Liver (tissue), 9 donors: ENCODE results near the gene CNKSR3. TPM values are rescaled to one million over a fixed set of nuclear protein-coding genes. Genes with fewer than 3 reads are reported as not detected.

Experiments used
- DNase-seq: peaks from one replicate; pipeline ENCODE4 v3.0.0-alpha.2; 2017; ENCODE audit warnings: low spot score
- H3K27ac ChIP-seq, 2 donors: one replicate each; pipeline ENCODE4 v1.7.0; 2013; ENCODE audit warnings: inconsistent platforms in 2 of 2, low read length in 2 of 2, control low read depth in 1 of 2, low read depth in 1 of 2, mild to moderate bottlenecking in 1 of 2
- H3K27me3 ChIP-seq, 4 donors: one replicate each; pipeline versions ENCODE4 v1.6.1 to v1.7.0; 2013; ENCODE audit warnings: low read length in 3 of 4, inconsistent platforms in 1 of 4, mild to moderate bottlenecking in 1 of 4, moderate library complexity in 1 of 4; ENCODE audit not compliant: control insufficient read depth in 4 of 4, insufficient read depth in 4 of 4
- H3K36me3 ChIP-seq, 4 donors: one replicate each; pipeline versions ENCODE4 v1.6.1 to v1.7.0; 2013; ENCODE audit warnings: low read length in 3 of 4, mild to moderate bottlenecking in 3 of 4, low read depth in 1 of 4, moderate library complexity in 1 of 4; ENCODE audit not compliant: control insufficient read depth in 4 of 4, insufficient read depth in 3 of 4
- H3K4me1 ChIP-seq, 4 donors: one replicate each; pipeline versions ENCODE4 v1.6.1 to v1.7.0; 2013; ENCODE audit warnings: low read length in 3 of 4, mild to moderate bottlenecking in 3 of 4, moderate library complexity in 1 of 4; ENCODE audit not compliant: control insufficient read depth in 4 of 4, insufficient read depth in 4 of 4
- H3K4me3 ChIP-seq, 3 donors: one replicate each; pipeline versions ENCODE4 v1.6.1 to v1.7.0; 2013; ENCODE audit warnings: low read length in 3 of 3, control low read depth in 1 of 3, low read depth in 1 of 3, mild to moderate bottlenecking in 1 of 3
- H3K9ac ChIP-seq, 2 donors: one replicate each; pipeline ENCODE4 v1.7.0; 2013; ENCODE audit warnings: low read length in 2 of 2, mild to moderate bottlenecking in 2 of 2, moderate library complexity in 2 of 2, control low read depth in 1 of 2, low read depth in 1 of 2
- H3K9me3 ChIP-seq, 4 donors: one replicate each; pipeline versions ENCODE4 v1.6.1 to v1.7.0; 2013; ENCODE audit warnings: low read length in 3 of 4; ENCODE audit not compliant: control insufficient read depth in 4 of 4
- ATF3 ChIP-seq: IDR thresholded peaks from 2 replicates; pipeline ENCODE4 v1.6.1; 2016; ENCODE audit warnings: antibody characterized with exemption
- CTCF ChIP-seq: fragments of 150-350 bp; IDR thresholded peaks from 2 replicates; pipeline ENCODE4 v1.5.1; 2017; ENCODE audit warnings: improper control_type of control experiment, low read depth, low read length; ENCODE audit not compliant: missing input control
- EGR1 ChIP-seq, 2 donors: IDR thresholded peaks; 2 replicates each; pipeline ENCODE4 v1.6.1; 2016 to 2018; ENCODE audit warnings: antibody characterized with exemption in 2 of 2, low read depth in 2 of 2
- FOXA1 ChIP-seq: IDR thresholded peaks from 2 replicates; pipeline ENCODE4 v1.6.1; 2016; ENCODE audit warnings: antibody characterized with exemption
- GABPA ChIP-seq, 2 donors: IDR thresholded peaks in 1 of 2; conservative IDR thresholded peaks in 1 of 2; 2 replicates each; pipeline ENCODE4 v1.6.1; 2016; ENCODE audit warnings: antibody characterized with exemption in 2 of 2, mild to moderate bottlenecking in 1 of 2, moderate library complexity in 1 of 2
- HNF4A ChIP-seq, 2 donors: conservative IDR thresholded peaks; 2 replicates each; pipeline ENCODE4 v1.6.1; 2016; ENCODE audit warnings: antibody characterized with exemption in 2 of 2, mild to moderate bottlenecking in 2 of 2
- HNF4G ChIP-seq: IDR thresholded peaks from 2 replicates; pipeline ENCODE4 v1.6.1; 2016; ENCODE audit warnings: antibody characterized with exemption
- MAX ChIP-seq: IDR thresholded peaks from 2 replicates; pipeline ENCODE4 v1.6.1; 2016; ENCODE audit warnings: antibody characterized with exemption
- NR2F2 ChIP-seq: IDR thresholded peaks from 2 replicates; pipeline ENCODE4 v1.6.1; 2016; ENCODE audit warnings: antibody characterized with exemption
- RAD21 ChIP-seq, 2 donors: IDR thresholded peaks; 2 replicates each; pipeline ENCODE4 v1.6.1; 2016; ENCODE audit warnings: antibody characterized with exemption in 2 of 2, mild to moderate bottlenecking in 2 of 2
- REST ChIP-seq: IDR thresholded peaks from 2 replicates; pipeline ENCODE4 v1.6.1; 2016; ENCODE audit warnings: antibody characterized with exemption, mild to moderate bottlenecking
- SP1 ChIP-seq: IDR thresholded peaks from 2 replicates; pipeline ENCODE4 v1.6.1; 2018; ENCODE audit warnings: antibody characterized with exemption, mild to moderate bottlenecking
- TAF1 ChIP-seq: conservative IDR thresholded peaks from 2 replicates; pipeline ENCODE4 v1.6.1; 2016; ENCODE audit warnings: antibody characterized with exemption, mild to moderate bottlenecking
- YY1 ChIP-seq: IDR thresholded peaks from 2 replicates; pipeline ENCODE4 v1.6.1; 2016; ENCODE audit warnings: antibody characterized with exemption, mild to moderate bottlenecking
- WGBS: extraction: QIAGEN DNeasy Blood & Tissue Kit; methylation state at CpG from one replicate; pipeline ENCODE4 v1.1.7; 2013; 5-methylcytosine and 5-hydroxymethylcytosine counted together
- polyA plus RNA-seq, 2 donors: library from polyadenylated mRNA; stranded (reverse) in 1 of 2; unstranded in 1 of 2; fragments of 200-250 nt in 1 of 2; fragments of >200 nt in 1 of 2; fragmentation: Nextera tagmentation in 1 of 2; extraction: Ambion mirVana in 1 of 2; gene quantifications; one replicate each; pipeline versions ENCODE4 v1.2.1 to v1.2.3, GENCODE V29; 2013 to 2015
- total RNA-seq, 2 donors: library from RNA; depleted of rRNA; stranded (reverse); fragments of >200 nt; gene quantifications; one replicate each; pipeline ENCODE4 v1.2.3, GENCODE V29; 2014
- TF ChIP-seq, protein P1 (sequence below): IDR thresholded peaks from 2 replicates; pipeline ENCODE4 v1.6.1; 2016; ENCODE audit warnings: antibody characterized with exemption
- donor health status: healthy.
- donor health status: healthy.
- donor health status: healthy.
- donor health status: healthy.
- donor health status: healthy.

The CNKSR3 gene
- total and polyA plus RNA-seq, 4 donors, result 6.4 to 22.7 (median 15.0) TPM

GRCh38 chr6:154496186-154496585 is 14.3 kb downstream of the CNKSR3 start:
- Histone ChIP-seq H3K27ac (no peak overlapping the region), H3K36me3 (no peaks in the 10 kb centered on the region), H3K9me3 (no peaks in the 10 kb centered on the region), H3K27me3 (no peaks in the 10 kb centered on the region), H3K4me3 (no peak overlapping the region), H3K9ac (no peak overlapping the region), H3K4me1 (peaks cover 9 to 26% (median 15%) of the 10 kb centered on the region in 4 donors)
- DNase-seq, result no peak
- WGBS, result 86% methylated on average over 4 of the region's 4 CpGs
- TF ChIP-seq HNF4A (conservative IDR thresholded peaks at IDR 0.05), result no peak
- TF ChIP-seq NR2F2, result no peak
- TF ChIP-seq SP1, result no peak
- TF ChIP-seq HNF4G, result no peak
- no peak for TF ChIP-seq GABPA (IDR thresholded peaks at IDR 0.05 in 1 of 2, conservative IDR thresholded peaks at IDR 0.05 in 1 of 2)
- TF ChIP-seq RAD21 (IDR thresholded peaks at IDR 0.05), result no peak
- no peak for TF ChIP-seq EGR1 (IDR thresholded peaks at IDR 0.05; ENCODE audit: low read depth in 2 of 2)
- TF ChIP-seq ATF3, result no peak
- TF ChIP-seq CTCF, result no peak

DNA sequence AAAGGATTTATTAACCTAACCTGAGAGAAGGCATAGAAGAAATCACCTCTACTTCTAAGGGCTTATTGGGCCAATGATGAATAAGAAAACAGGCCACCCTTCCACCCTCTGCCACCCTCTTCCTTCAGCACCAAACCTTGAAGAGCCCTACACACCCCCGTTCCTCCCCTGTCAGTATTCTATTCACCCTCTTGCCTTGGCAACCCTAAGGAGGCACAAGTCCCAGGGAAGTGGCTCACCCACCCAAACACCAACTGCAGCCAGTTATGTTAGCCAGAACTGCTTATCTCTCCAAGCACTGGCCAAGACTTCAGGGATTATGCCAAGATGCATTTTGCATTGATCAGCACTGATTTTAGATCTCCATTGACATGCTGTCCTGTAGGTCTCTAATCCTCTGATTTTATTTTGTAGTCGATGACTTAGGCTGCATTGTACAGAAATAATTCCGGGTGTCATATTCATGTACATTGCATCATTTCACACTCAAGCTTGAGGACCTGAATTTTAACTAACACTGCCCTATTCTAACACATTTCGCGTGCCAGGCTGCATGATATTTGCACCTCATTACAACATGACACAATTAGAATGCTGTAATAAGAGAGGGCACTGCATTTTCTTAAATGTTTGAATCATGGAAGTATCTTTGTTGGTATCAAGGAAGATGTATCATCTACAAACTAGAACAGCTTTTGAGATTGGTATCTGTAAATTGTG is 15.7 kb downstream of the CNKSR3 start:
- TF ChIP-seq ATF3, result no peak
- TF ChIP-seq SP1, result no peak
- no peak for TF ChIP-seq HNF4A (conservative IDR thresholded peaks at IDR 0.05)
- no peak for TF ChIP-seq CTCF
- no peak for TF ChIP-seq RAD21 (IDR thresholded peaks at IDR 0.05)
- TF ChIP-seq TAF1, result no peak
- no peak for TF ChIP-seq REST
- TF ChIP-seq YY1, result no peak
- no peak for TF ChIP-seq FOXA1
- no peak for TF ChIP-seq GABPA (IDR thresholded peaks at IDR 0.05 in 1 of 2, conservative IDR thresholded peaks at IDR 0.05 in 1 of 2)
- TF ChIP-seq MAX, result no peak
- TF ChIP-seq, protein P1, sequence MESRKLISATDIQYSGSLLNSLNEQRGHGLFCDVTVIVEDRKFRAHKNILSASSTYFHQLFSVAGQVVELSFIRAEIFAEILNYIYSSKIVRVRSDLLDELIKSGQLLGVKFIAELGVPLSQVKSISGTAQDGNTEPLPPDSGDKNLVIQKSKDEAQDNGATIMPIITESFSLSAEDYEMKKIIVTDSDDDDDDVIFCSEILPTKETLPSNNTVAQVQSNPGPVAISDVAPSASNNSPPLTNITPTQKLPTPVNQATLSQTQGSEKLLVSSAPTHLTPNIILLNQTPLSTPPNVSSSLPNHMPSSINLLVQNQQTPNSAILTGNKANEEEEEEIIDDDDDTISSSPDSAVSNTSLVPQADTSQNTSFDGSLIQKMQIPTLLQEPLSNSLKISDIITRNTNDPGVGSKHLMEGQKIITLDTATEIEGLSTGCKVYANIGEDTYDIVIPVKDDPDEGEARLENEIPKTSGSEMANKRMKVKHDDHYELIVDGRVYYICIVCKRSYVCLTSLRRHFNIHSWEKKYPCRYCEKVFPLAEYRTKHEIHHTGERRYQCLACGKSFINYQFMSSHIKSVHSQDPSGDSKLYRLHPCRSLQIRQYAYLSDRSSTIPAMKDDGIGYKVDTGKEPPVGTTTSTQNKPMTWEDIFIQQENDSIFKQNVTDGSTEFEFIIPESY, result no peak
- no peak for TF ChIP-seq HNF4G
- no peak overlapping the region for H3K4me3 ChIP-seq
- H3K27ac ChIP-seq, result no peak overlapping the region
- H3K4me1 ChIP-seq, result peaks cover 7 to 19% (median 9%) of the 10 kb centered on the region in 4 donors
- H3K36me3 ChIP-seq, result no peaks in the 10 kb centered on the region
- no peaks in the 10 kb centered on the region for H3K9me3 ChIP-seq
- DNase-seq, result no peak
- H3K27me3 ChIP-seq, result no peaks in the 10 kb centered on the region
- no peak overlapping the region for H3K9ac ChIP-seq
- 93% methylated on average over 5 of the region's 5 CpGs for WGBS
